ENCODE results near the gene PLPP4. TPM values are rescaled to one million over a fixed set of nuclear protein-coding genes. Genes with fewer than 3 reads are reported as not detected.

Gene PLPP4
- polyA plus RNA-seq, 3 donors: not detected

DNA sequence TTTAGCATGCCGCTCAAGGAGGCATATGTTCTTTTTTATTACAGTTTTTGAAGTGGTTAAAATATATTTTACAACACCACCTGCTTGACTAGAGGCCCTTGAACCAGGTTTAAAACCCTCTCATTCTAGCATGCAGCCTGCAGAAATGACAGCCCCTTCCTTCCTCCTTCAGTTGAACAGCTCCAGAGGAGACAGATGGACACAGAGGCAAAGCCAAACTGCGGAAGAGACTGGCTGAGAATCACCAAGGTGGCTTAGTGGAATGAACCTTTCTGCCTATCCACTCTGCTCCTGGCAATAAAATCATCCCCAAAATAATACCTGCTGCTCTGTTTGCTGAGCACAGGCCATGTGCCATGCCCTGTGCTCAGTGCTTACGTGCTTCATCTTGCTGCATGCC is 23.9 kb upstream of the PLPP4 start:
- Histone ChIP-seq H2AFZ (ENCODE audit: insufficient read depth, low read depth, low read length, poor library complexity, severe bottlenecking) (no peak overlapping the region), H3K4me2 (replicated peaks; ENCODE audit: extremely low read depth, low read length, poor library complexity, severe bottlenecking) (no peak overlapping the region), H3K9ac (ENCODE audit: insufficient read depth, low read length, poor library complexity, severe bottlenecking) (no peak overlapping the region), H3K27ac (ENCODE audit: low read depth in 1 of 2, low read length in 2 of 2) (no peak overlapping the region), H3K4me3 (replicated peaks in 1 of 3; ENCODE audit: low read depth in 2 of 3, low read length in 3 of 3) (no peak overlapping the region), H3K36me3 (replicated peaks in 1 of 2; ENCODE audit: control insufficient read depth in 1 of 2, insufficient read depth in 2 of 2, low read length in 2 of 2) (no peaks in the 10 kb centered on the region), H3K79me2 (ENCODE audit: insufficient read depth, low read length) (no peaks in the 10 kb centered on the region), H3K27me3 (ENCODE audit: control insufficient read depth in 2 of 2, insufficient read depth in 2 of 2, low read length in 2 of 2) (peaks cover 0 to 4% of the 10 kb centered on the region in 2 donors), H3K4me1 (ENCODE audit: control insufficient read depth in 1 of 2, insufficient read depth in 2 of 2, low read length in 2 of 2) (no peaks in the 10 kb centered on the region), H3K9me3 (replicated peaks in 1 of 2; ENCODE audit: control insufficient read depth in 1 of 2, insufficient read depth in 1 of 2, low read length in 2 of 2) (no peaks in the 10 kb centered on the region), H4K20me1 (ENCODE audit: insufficient read depth, low read length) (no peaks in the 10 kb centered on the region)
- 0% methylated on average over 1 of the region's 3 CpGs for WGBS (ENCODE audit: insufficient coverage)
- Mint-ChIP-seq H3K4me3 (no peak overlapping the region), H3K27ac (no peak overlapping the region), H3K36me3 (no peaks in the 10 kb centered on the region), H3K4me1 (no peaks in the 10 kb centered on the region), H3K27me3 (ENCODE audit: low read depth in 3 of 3) (peaks cover 3 to 16% (median 8%) of the 10 kb centered on the region in 3 donors), H3K9me3 (peaks cover 0 to 2% (median 0%) of the 10 kb centered on the region in 7 donors)
- no peak for DNase-seq
- intact Hi-C loops (cut with micrococcal nuclease): no loop called here
- TF ChIP-seq CTCF (IDR thresholded peaks at IDR 0.05): no peak

DNA sequence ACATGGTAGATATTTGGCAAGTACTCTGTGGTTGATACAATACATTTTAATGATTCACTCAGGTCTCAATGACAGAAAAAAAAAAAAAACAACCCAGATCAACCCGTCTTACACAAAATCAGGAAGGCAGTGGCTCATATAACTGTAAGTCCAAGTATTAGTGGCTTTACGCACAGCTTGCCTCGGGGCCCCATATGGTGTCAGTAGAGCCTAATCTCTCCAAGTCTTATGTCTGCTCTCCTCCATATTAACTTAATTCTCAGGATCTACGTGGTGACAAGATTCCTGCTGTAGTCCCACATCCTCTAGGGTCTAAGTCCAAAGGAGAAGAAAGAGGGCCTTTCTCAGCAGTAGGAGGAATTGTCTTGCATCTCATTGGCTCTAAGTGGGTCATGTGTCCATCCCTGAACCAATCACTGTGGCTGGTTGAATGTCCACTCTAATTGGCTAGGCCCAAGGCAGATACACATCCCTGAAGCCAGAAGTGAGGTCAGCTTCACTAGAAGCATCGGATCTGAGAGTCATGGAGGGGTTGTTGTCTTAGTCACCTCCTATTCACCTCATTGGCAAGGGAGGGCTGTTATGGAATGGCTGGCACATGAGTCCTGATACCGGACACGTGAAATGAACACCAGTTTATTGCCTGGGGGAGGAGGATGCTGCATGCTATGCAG is 20.5 kb upstream of the PLPP4 start:
- intact Hi-C loops (cut with micrococcal nuclease): no loop called here
- Histone ChIP-seq H3K27me3 (ENCODE audit: control insufficient read depth in 2 of 2, insufficient read depth in 2 of 2, low read length in 2 of 2) (peaks cover 0 to 4% of the 10 kb centered on the region in 2 donors), H4K20me1 (ENCODE audit: insufficient read depth, low read length) (no peaks in the 10 kb centered on the region)

More for the DNA sequence above, 20.5 kb upstream of the PLPP4 start:
- H3K4me3 ChIP-seq (replicated peaks in 1 of 3; ENCODE audit: low read depth in 2 of 3, low read length in 3 of 3): no peak overlapping the region
- no peaks in the 10 kb centered on the region for H3K4me1 ChIP-seq (ENCODE audit: control insufficient read depth in 1 of 2, insufficient read depth in 2 of 2, low read length in 2 of 2)
- no peaks in the 10 kb centered on the region for H3K9me3 ChIP-seq (replicated peaks in 1 of 2; ENCODE audit: control insufficient read depth in 1 of 2, insufficient read depth in 1 of 2, low read length in 2 of 2)
- Mint-ChIP-seq H3K4me3 (no peak overlapping the region), H3K27ac (no peak overlapping the region), H3K4me1 (no peaks in the 10 kb centered on the region), H3K9me3 (peaks cover 0 to 2% (median 0%) of the 10 kb centered on the region in 7 donors), H3K36me3 (no peaks in the 10 kb centered on the region), H3K27me3 (ENCODE audit: low read depth in 3 of 3) (peaks cover 1 to 7% (median 4%) of the 10 kb centered on the region in 3 donors)
- H3K79me2 ChIP-seq (ENCODE audit: insufficient read depth, low read length): no peaks in the 10 kb centered on the region
- WGBS (ENCODE audit: insufficient coverage): 90% methylated on average over 5 of the region's 7 CpGs
- H3K9ac ChIP-seq (ENCODE audit: insufficient read depth, low read length, poor library complexity, severe bottlenecking): no peak overlapping the region
- no peak overlapping the region for H3K4me2 ChIP-seq (replicated peaks; ENCODE audit: extremely low read depth, low read length, poor library complexity, severe bottlenecking)
- no peak for DNase-seq
- no peak overlapping the region for H2AFZ ChIP-seq (ENCODE audit: insufficient read depth, low read depth, low read length, poor library complexity, severe bottlenecking)
- no peak overlapping the region for H3K27ac ChIP-seq (ENCODE audit: low read depth in 1 of 2, low read length in 2 of 2)
- H3K36me3 ChIP-seq (replicated peaks in 1 of 2; ENCODE audit: control insufficient read depth in 1 of 2, insufficient read depth in 2 of 2, low read length in 2 of 2): no peaks in the 10 kb centered on the region
- TF ChIP-seq CTCF (IDR thresholded peaks at IDR 0.05): no peak

Measured in CD14-positive monocyte (primary cell).